ENCODE data around the gene ART3.

Gene ART3

DNA sequence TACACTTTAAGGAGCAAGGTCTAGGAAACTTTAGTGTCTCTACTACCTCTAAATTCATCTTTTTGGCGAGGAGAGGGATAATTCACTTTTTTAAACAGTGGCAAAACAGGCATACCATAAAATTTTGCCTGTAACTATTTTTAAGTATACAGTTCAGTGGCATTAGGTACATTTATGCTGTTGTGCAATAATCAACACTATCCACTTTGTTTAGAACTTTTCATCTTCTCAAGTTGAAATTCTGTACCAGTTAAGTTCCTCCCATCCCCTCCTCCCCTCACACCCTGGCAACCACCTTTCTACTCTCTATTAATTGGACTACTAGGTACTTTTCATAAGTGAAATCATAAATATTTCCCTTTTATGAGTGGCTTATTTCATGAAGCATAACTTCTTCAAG lies 42.3 kb downstream of the ART3 start:
- Mint-ChIP-seq H3K4me1 (no peaks in the 10 kb centered on the region), H3K4me3 (no peak overlapping the region), H3K27ac (no peak overlapping the region), H3K27me3 (ENCODE audit: low read depth, poor library complexity) (no peaks in the 10 kb centered on the region), H3K9me3 (no peaks in the 10 kb centered on the region), H3K36me3 (ENCODE audit: low read depth) (peaks cover 78% of the 10 kb centered on the region)
- no peak for DNase-seq
- TF ChIP-seq, protein P1, sequence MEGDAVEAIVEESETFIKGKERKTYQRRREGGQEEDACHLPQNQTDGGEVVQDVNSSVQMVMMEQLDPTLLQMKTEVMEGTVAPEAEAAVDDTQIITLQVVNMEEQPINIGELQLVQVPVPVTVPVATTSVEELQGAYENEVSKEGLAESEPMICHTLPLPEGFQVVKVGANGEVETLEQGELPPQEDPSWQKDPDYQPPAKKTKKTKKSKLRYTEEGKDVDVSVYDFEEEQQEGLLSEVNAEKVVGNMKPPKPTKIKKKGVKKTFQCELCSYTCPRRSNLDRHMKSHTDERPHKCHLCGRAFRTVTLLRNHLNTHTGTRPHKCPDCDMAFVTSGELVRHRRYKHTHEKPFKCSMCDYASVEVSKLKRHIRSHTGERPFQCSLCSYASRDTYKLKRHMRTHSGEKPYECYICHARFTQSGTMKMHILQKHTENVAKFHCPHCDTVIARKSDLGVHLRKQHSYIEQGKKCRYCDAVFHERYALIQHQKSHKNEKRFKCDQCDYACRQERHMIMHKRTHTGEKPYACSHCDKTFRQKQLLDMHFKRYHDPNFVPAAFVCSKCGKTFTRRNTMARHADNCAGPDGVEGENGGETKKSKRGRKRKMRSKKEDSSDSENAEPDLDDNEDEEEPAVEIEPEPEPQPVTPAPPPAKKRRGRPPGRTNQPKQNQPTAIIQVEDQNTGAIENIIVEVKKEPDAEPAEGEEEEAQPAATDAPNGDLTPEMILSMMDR (IDR thresholded peaks at IDR 0.05), result no peak

DNA sequence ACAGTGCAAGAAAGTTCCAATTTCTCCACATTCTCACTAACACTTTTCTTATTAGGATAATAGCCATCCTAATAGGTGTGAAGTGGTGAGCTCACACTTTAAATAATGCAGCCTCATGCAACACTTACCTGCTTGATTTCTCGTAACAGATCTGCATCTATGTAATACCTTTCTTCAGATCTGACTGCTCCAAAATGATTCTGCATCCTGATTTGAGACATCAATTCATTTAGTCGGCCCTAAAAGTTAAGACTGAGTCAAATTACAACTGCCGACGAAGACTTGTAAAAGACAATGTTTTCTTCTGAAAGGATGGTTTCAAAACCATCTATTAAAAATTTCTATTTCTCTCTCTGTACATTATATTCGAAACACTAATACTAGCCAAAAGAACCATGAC lies 43.0 kb downstream of the ART3 start:
- H3K36me3 Mint-ChIP-seq (ENCODE audit: low read depth), result peaks cover 82% of the 10 kb centered on the region
- no peaks in the 10 kb centered on the region for H3K27me3 Mint-ChIP-seq (ENCODE audit: low read depth, poor library complexity)
- TF ChIP-seq, protein P1 (IDR thresholded peaks at IDR 0.05), result no peak
- H3K4me1 Mint-ChIP-seq, result no peaks in the 10 kb centered on the region
- no peak overlapping the region for H3K4me3 Mint-ChIP-seq
- DNase-seq, result no peak
- no peaks in the 10 kb centered on the region for H3K9me3 Mint-ChIP-seq
- no peak overlapping the region for H3K27ac Mint-ChIP-seq

DNA sequence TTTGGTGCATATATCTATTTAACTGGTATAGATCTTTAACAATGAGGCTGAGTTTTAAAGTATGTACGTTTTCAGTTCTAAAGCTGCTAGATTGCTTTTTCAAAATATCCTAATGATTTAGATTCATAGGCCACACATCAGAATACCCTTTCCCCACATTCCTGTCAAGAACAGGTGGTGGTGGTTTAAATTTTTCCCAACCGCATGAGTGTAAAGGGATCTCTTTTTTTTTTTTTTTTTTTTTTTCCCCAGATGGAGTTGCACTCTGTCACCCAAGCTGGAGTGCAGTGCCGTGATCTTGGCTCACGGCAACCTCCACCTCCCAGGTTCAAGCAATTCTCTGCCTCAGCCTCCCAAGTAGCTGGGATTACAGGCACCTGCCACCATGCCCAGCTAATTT lies 45.7 kb downstream of the ART3 start:
- DNase-seq, result no peak
- peaks cover 86% of the 10 kb centered on the region for H3K36me3 Mint-ChIP-seq (ENCODE audit: low read depth)
- H3K27me3 Mint-ChIP-seq (ENCODE audit: low read depth, poor library complexity), result no peaks in the 10 kb centered on the region
- H3K9me3 Mint-ChIP-seq, result no peaks in the 10 kb centered on the region
- H3K4me1 Mint-ChIP-seq, result no peaks in the 10 kb centered on the region
- no peak overlapping the region for H3K27ac Mint-ChIP-seq
- H3K4me3 Mint-ChIP-seq, result no peak overlapping the region
- TF ChIP-seq, protein P1 (IDR thresholded peaks at IDR 0.05), result no peak

DNA sequence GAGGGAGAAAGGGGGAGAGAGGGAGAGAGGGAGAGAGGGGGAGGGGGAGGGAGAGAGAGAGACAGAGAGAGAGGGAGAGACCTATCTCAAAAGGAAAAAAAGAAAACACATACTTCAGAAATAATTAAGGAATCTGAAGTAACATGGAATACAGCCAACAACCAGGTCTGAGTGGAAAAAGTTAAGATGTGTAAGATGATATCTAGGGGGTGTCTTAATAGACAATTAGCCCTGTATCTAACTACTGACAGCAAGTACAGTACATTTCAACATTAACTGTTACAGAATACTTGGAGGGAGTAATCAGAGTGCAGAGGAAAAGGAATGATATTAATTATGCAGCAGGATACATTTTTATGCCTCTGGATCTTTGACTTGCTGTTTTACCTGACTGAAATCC lies 51.3 kb downstream of the ART3 start:
- Mint-ChIP-seq H3K27ac (no peak overlapping the region), H3K4me1 (no peaks in the 10 kb centered on the region), H3K9me3 (no peaks in the 10 kb centered on the region), H3K27me3 (ENCODE audit: low read depth, poor library complexity) (no peaks in the 10 kb centered on the region), H3K4me3 (no peak overlapping the region), H3K36me3 (ENCODE audit: low read depth) (peaks cover 84% of the 10 kb centered on the region)
- no peak for DNase-seq
- TF ChIP-seq, protein P1 (IDR thresholded peaks at IDR 0.05), result no peak

DNA sequence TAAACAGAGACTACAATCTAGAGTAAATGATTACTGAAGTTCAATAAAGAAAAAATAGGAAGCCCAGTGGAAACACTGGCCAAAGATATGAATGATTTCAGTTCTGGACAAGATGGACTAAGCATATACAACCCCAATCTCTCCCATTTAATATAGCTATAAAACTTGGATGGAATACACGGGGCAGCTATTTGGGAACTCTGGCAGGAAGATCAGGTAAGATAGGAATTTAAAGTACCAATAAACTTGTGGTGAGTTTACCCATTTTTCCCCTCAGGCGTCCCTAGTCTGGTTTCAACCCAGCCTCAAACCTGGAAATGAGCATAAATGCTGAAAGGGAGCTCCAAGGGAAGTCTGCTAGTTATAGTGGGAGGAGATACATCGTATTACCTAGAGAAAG lies 53.2 kb downstream of the ART3 start:
- Mint-ChIP-seq H3K4me3 (no peak overlapping the region), H3K27me3 (ENCODE audit: low read depth, poor library complexity) (no peaks in the 10 kb centered on the region), H3K9me3 (no peaks in the 10 kb centered on the region), H3K36me3 (ENCODE audit: low read depth) (peaks cover 82% of the 10 kb centered on the region), H3K4me1 (no peaks in the 10 kb centered on the region), H3K27ac (no peak overlapping the region)
- DNase-seq, result no peak
- TF ChIP-seq, protein P1 (IDR thresholded peaks at IDR 0.05), result no peak

DNA sequence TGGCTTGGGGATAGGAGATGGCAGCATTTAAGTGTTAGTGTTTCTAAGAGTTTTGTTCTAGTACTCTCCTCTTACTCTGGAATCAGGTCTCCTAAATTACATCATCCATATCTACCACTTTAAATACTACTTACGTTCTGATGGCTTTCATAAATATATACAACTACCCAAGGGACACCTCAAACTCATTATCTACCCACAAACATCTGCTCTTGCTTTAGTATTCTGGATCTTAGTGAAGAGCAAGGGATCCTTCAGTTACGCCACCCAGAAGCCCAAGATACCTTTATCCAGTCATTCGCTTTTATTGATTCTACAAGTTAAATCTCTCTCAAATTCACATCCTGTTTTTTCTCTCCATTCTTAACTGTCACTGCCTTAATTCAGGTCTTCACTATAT lies 66.7 kb downstream of the ART3 start:
- Mint-ChIP-seq H3K4me3 (no peak overlapping the region), H3K27me3 (ENCODE audit: low read depth, poor library complexity) (no peaks in the 10 kb centered on the region), H3K4me1 (peaks cover 6% of the 10 kb centered on the region), H3K36me3 (ENCODE audit: low read depth) (peaks cover 65% of the 10 kb centered on the region), H3K9me3 (no peaks in the 10 kb centered on the region), H3K27ac (no peak overlapping the region)
- TF ChIP-seq, protein P1 (IDR thresholded peaks at IDR 0.05), result no peak
- DNase-seq, result no peak
